Adrenal gland (tissue), 5 donors: ENCODE data around the gene SNRK.

Experiments
- POLR2A ChIP-seq, 2 donors: fragments of 450-650 bp; IDR thresholded peaks; one replicate each; pipeline ENCODE4 v1.6.1; 2017; ENCODE audit warnings: antibody characterized with exemption in 2 of 2, mild to moderate bottlenecking in 2 of 2, moderate library complexity in 1 of 2
- TF ChIP-seq, protein P1 (sequence below), 6 experiments: fragments of 450-650 bp in 4 of 6; fragments of 200-600 bp in 2 of 6; sonication (generic) in 1 of 6; IDR thresholded peaks; 1 replicate in 5 of 6; 2 replicates in 1 of 6; pipeline versions ENCODE4 v1.5.1 to v1.8.0; 2016 to 2021; ENCODE audit warnings: antibody characterized with exemption in 6 of 6, mild to moderate bottlenecking in 2 of 6, moderate library complexity in 1 of 6
- donor health status: DM: no; HTN: no; CAD: no.

GRCh38 chr3:43289841-43290470, 3.6 kb downstream of the SNRK start:
- TF ChIP-seq, protein P1, sequence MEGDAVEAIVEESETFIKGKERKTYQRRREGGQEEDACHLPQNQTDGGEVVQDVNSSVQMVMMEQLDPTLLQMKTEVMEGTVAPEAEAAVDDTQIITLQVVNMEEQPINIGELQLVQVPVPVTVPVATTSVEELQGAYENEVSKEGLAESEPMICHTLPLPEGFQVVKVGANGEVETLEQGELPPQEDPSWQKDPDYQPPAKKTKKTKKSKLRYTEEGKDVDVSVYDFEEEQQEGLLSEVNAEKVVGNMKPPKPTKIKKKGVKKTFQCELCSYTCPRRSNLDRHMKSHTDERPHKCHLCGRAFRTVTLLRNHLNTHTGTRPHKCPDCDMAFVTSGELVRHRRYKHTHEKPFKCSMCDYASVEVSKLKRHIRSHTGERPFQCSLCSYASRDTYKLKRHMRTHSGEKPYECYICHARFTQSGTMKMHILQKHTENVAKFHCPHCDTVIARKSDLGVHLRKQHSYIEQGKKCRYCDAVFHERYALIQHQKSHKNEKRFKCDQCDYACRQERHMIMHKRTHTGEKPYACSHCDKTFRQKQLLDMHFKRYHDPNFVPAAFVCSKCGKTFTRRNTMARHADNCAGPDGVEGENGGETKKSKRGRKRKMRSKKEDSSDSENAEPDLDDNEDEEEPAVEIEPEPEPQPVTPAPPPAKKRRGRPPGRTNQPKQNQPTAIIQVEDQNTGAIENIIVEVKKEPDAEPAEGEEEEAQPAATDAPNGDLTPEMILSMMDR (IDR thresholded peaks at IDR 0.05), result no peak
- TF ChIP-seq POLR2A (IDR thresholded peaks at IDR 0.05), result no peak
